Renal pelvis (tissue), 4 donors: ENCODE measurements around the gene SLC6A5. TPM values are rescaled to one million over a fixed set of nuclear protein-coding genes. Genes with fewer than 3 reads are reported as not detected.

Experiments
- DNase-seq: peaks from one replicate; pipeline ENCODE4 v3.0.0-alpha.2; 2013
- polyA plus RNA-seq, 3 donors: library from polyadenylated mRNA; unstranded; fragments of 120-200 nt; gene quantifications; one replicate each; pipeline ENCODE4 v1.2.1, GENCODE V29; 2013; ENCODE audit not compliant: insufficient read length in 3 of 3

Gene SLC6A5
- polyA plus RNA-seq, 3 donors: 0.11 to 0.34 (median 0.19) TPM

- DNase-seq: no peak
These were observed 2.9 kb upstream of the SLC6A5 start for GRCh38 chr11:20596205-20597153.

- no peak for DNase-seq
These were observed 2.2 kb upstream of the SLC6A5 start for GRCh38 chr11:20597154-20597679.

DNA sequence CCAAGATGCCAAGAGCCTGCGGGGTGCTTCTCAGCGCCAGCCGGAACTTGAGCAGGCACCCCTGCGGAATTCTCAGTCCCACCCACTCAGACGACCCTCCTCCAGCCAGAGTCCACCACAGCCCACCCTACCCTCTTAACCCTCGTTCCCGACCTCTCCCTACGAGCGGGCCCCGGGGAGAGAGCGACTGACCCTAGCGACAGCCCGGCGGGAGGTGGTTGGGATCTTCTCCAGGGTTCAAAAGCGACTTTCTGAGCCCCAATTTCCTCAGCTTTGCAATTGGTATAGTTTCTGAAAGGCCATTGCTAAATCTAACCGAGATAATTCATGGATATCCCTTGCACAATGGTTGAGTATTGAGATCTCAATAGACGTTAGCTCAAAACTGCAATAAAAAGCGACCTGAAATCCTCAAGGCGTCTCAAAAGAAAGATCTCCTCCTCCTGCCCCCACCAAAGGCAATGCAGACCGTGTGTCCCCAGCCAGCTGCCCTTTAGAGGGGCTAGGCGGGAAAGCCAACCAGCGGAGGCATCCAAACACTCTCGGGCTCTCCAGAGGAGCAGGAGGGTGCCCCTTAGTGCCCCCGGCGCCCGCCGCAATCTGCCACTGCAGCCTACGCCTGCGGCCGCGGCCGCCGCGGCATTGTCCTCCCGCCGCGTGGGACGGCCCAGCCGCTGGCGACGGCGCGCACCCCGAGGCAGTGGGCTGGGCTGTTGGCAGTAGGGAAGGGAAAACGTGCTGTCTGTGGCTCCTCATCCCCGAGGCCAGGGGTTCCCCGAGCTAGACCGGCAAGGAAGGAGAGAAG lies 1.5 kb upstream of the SLC6A5 start:
- DNase-seq: no peak

DNA sequence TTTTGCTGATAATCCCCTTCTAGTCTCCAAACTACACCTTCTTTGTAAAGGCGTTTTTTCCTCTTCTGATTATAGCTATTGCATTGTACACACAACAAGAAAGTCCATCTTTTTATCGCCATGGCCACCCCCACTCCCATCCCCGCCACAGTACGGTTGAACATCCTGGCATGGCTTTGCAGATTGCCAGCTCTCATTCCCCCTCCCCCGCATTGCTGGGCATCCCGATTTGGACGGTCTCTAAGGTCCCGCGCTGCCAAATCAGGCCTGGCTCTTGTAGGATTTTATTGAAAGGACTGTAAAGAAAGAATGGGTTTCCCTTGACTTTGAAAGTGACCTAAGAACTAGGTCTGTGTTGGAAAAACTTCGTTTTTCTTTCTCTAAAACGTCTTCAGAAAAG lies 916 bp upstream of the SLC6A5 start:
- DNase-seq: no peak

- no peak for DNase-seq
These were observed 575 bp downstream of the SLC6A5 start for GRCh38 chr11:20600020-20600346.

- no peak for DNase-seq
These were observed 1.1 kb downstream of the SLC6A5 start for GRCh38 chr11:20600551-20600950.

DNA sequence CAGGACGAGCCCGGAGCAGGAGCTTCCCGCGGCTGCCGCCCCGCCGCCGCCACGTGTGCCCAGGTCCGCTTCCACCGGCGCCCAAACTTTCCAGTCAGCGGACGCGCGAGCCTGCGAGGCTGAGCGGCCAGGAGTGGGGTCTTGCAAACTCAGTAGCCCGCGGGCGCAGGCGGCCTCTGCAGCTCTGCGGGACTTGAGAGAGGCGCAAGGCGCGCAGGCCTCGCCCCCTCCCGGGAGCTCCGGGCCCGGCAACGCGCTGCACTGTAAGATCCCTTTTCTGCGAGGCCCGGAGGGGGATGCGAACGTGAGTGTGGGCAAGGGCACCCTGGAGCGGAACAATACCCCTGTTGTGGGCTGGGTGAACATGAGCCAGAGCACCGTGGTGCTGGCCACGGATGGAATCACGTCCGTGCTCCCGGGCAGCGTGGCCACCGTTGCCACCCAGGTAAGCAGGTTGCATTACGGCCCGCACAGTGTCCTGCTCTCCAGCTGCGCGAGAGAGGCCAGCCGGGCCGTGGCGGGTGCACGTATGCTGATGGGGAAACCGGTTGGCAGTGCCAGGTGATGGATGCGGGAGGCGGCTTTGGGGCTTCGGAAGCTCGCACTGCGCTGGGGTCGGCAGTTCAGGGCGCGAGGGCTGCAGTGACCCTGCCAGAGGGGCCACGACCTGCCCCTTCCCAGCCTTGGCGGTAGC lies 2.0 kb downstream of the SLC6A5 start:
- no peak for DNase-seq

GRCh38 chr11:20604295-20604803 lies 4.9 kb downstream of the SLC6A5 start:
- no peak for DNase-seq

DNA sequence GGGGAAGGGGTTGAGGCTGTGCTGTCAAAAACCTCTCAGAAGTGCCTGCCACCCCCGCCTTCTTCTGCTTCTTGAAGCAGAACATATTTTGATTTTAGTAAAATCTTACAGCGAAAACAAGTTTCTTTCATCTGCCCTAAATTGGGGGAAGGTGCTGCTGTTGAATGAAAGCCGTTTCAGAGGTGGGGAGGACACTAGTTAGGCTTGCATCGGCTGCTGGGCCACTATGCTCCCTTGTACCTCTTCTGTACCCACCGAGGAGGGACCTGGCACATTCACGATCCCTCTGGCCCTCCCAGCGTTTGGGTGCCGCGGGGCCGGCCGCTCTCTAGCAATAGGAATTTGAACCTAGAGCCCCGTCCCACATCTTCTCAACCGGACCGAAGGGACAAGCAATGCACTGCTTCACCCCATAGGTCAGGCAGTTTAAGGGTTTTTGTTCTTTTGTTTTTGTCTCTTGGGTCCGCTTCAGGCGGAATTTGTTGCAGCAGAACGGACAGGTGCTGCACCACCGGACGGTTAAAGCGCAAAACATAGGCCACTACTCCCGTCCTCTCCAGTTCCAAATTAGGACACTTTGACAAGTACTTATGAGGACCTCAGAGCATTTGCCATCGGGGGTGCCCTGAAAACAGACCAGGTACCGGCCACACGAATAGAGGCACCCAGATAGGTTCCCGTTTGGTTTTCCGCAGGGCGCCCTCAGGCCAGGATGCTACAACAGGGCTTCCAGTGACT lies 5.6 kb downstream of the SLC6A5 start:
- DNase-seq: no peak

DNA sequence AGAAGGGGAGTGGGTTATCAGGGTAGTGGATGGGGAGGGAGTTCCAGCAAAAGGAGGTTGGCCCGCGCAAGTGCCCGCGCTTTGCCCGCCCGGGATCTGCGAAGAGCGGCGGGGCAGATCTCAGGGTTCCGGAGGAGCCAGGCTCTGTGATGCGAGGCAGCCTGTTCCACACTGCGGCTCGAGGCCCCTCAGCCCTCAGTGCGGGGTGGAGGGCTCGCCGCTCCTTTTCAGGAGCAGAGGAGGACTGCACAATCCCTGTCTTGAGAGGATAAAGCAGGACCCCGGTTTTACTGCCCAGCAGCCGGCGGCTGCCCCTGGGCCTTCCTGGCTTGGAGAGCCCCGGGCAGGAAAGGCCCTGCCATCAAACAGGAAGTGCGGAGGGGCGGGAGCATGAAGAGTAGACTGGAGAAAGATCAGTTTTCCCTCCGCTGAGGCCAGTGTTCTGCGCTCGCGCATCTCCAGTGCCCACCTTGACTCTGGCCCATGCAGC lies 6.2 kb downstream of the SLC6A5 start:
- DNase-seq: no peak

GRCh38 chr11:20608934-20609333 lies 9.5 kb downstream of the SLC6A5 start:
- DNase-seq: no peak

- peak; percentile 75 for DNase-seq
These were observed 10.6 kb downstream of the SLC6A5 start for GRCh38 chr11:20609727-20610707.

GRCh38 chr11:20610825-20611224 lies 11.4 kb downstream of the SLC6A5 start:
- no peak for DNase-seq

DNA sequence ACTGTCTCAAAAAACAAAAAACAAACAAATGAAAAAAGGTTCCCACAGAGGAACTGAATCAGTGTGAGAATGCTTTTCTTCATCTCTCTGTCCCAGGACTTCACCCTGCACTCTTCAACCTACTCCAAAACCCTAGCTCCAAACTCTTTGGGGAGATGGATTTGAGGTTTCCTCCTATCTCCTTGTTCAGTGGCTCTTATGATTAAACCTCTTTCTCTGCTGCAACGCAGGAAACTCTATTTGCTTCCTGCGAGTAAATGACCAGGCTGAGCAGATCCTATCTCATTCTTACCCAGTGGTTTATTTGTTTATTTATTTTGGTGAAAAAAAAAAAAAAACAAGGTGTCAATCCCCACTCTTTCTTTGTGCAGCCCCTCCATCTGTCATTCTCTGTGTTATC lies 12.0 kb downstream of the SLC6A5 start:
- no peak for DNase-seq

GRCh38 chr11:20611892-20612291 lies 12.5 kb downstream of the SLC6A5 start:
- DNase-seq: no peak

- DNase-seq: no peak
These were observed 13.0 kb downstream of the SLC6A5 start for GRCh38 chr11:20612416-20612815.

DNA sequence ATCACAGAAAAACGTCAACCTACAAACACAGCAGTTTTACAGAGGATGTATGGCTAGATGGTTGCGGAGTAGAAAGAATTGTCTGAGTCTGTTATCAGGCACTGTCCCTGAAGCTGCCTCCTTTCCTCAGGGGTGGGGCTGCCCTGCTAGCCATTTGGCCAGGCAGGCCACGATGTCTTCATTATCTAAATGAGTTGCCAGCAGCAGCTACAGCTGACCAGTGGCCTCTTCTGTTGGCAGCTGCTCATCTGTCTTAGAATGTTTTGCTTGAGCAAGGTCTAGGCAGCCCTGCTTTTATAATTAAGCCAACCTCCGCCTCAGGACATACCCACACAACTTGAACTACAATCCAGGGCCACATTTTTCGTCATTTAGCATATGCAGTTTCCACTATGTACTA lies 17.5 kb downstream of the SLC6A5 start:
- no peak for DNase-seq

DNA sequence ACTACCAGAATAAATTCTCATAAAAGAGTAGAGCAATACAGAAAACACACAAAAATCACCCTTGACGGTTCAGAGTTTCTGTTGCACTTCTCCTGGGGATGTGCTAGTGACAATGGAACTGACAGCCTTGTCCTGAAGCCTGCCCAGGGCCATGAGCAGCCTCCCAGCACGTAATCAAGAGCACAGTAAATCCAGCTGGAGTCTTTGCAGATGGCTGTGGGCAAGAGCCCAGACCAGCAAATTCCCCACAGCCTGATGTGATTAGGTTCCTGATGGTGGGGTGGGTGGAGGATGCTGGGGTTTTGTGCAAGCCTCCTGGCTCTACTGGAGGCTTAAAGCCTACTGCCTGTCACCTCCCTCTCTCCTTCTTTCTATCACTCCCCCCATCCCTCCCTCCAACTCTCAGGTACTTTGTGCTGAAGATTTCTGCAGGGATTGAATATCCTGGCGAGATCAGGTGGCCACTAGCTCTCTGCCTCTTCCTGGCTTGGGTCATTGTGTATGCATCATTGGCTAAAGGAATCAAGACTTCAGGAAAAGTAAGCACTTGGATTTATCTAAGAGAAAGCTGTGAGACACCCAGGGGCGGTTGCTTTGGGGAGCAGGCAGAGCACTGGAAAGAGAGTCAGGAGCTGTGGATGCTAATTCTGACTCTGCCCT lies 18.1 kb downstream of the SLC6A5 start:
- DNase-seq: no peak

DNA sequence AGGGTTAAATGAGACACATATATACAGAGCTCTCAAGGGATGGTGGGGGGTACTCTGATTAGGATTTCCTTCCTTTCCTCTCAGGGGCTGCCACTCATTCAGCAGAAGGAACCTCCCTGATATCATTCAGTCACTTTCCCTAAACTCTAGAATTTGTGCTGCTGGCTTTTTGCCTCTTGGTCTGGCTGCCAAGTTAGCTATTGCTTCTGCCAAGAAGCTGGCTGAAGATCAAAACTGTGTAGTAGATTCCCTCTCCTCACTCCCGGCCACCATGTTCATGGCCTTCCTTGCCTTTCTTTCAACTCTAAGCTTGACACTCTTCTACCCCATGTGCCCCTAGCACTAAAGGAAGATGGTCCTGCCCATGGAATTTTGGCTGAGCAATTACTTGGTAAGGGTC lies 18.7 kb downstream of the SLC6A5 start:
- no peak for DNase-seq
